B cell (primary cell): ENCODE data around the gene PLEKHG3.

Source experiments
- CTCF ChIP-seq: fragments of 200-600 bp; IDR thresholded peaks from one replicate; pipeline ENCODE4 v1.8.0; 2022; ENCODE audit warnings: antibody characterized with exemption, mild to moderate bottlenecking
- EZH2 ChIP-seq: IDR thresholded peaks from 2 replicates; pipeline ENCODE4 v1.6.1; 2012; ENCODE audit warnings: borderline replicate concordance, low read depth, mild to moderate bottlenecking, moderate library complexity, low read length; ENCODE audit not compliant: insufficient read depth, poor library complexity, severe bottlenecking

DNA sequence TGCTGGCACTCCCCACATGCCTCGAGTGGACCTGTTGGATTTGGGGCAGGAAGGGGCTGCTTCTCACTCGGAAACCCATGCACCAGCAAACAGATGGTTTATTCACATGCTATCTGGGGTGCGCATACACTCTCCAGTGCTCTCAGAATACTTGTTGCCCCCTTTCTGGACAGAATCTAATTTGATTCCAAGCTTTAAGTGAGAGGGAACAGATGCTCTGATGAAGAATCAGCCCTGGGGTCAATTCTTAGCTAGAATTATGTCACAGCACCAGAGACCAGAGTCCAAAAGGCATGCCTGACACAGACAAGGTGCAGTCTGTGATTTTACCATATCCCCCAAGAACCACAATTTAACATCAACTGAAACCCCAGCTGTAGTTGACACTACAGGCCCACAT lies 91.7 kb downstream of the PLEKHG3 start:
- TF ChIP-seq CTCF (no peak), EZH2 (no peak)
